DOHH2 (cell line): Measurements from ENCODE around the gene IFT43.

ENCODE experiments used
- CTCF ChIP-seq: fragments of 200-600 bp; sonication (generic); IDR thresholded peaks from one replicate; pipeline ENCODE4 v1.5.1; 2014; ENCODE audit warnings: antibody characterized with exemption, mild to moderate bottlenecking, low read depth, low read length; ENCODE audit not compliant: poor library complexity, severe bottlenecking
- EZH2phosphoT487 ChIP-seq: fragments of 200-600 bp; sonication (generic); IDR thresholded peaks from 2 replicates; pipeline ENCODE4 v1.6.1; 2017; ENCODE audit warnings: borderline replicate concordance, mild to moderate bottlenecking, antibody characterized with exemption, low read length, moderate library complexity, mixed read lengths

GRCh38 chr14:76121089-76121748, 135.7 kb downstream of the IFT43 start:
- TF ChIP-seq EZH2phosphoT487 = no peak
- TF ChIP-seq CTCF = no peak
